Renal cortex interstitium (tissue), 11 donors: ENCODE measurements around the gene FFAR4. TPM values are rescaled to one million over a fixed set of nuclear protein-coding genes. Genes with fewer than 3 reads are reported as not detected.

Source experiments
- DNase-seq, 11 donors: peaks; one replicate each; pipeline ENCODE4 v3.0.0-alpha.2; 2013; ENCODE audit warnings: low read depth in 9 of 11, low spot score in 4 of 11; ENCODE audit errors: extremely low read depth in 1 of 11
- polyA plus RNA-seq, 3 donors: library from polyadenylated mRNA; unstranded; fragments of 120-200 nt; gene quantifications; one replicate each; pipeline ENCODE4 v1.2.1, GENCODE V29; 2013; ENCODE audit not compliant: insufficient read length in 3 of 3

Gene FFAR4
- polyA plus RNA-seq, 3 donors: not detected

DNA sequence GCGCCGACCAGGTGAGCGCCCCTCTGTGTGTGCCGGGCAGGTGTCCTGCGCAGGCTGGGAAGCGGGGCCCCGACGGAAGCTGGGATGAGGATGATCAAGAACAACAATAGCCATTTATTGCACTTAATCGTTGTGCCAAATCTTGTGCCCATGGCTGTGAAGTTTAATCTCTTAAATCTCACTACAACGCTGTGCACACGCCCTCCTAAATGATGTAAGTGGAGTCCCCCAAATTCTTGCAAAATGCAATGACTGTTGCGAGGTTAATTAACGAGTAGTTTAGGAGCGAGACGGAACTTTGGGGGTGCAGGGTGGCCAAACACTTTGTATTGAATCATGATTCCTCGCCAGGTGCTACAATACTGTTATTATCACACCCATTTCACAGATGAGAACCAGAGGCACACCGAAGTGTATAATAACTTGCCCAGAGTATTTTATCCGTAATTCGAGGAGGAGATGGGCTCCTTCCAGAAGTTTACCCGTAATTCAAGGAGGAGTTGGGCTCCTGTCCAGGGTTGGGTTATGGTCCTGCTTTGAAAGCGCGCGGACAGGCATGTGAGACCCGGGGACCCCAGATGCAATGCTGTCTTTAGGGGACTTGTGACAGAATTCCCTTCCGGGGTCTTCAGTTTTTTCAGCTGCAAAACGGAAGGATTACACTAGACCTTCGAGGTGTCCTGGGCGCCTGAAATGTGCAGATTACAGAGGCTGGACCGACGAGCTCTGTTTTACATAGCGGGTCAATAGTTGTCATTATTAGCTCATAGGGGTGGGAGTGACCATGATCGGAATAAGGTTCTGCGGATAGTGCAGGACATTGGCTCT lies 1.0 kb downstream of the FFAR4 start:
- no peak for DNase-seq

DNA sequence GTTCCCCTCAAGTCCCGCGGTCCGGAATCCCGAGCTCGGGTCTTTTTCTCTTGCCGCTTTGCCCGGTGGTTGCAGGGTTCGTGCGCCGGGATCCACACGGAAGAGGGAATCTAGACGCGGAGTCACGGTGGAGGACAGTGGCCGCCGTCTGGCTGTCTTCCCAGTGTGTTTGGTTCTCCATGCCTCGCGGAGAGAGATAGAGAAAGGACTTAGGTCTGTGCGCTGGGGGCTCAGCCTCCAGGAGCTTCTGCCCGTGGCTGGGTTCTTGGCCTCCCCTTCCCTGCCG lies 1.6 kb downstream of the FFAR4 start:
- no peak for DNase-seq

DNA sequence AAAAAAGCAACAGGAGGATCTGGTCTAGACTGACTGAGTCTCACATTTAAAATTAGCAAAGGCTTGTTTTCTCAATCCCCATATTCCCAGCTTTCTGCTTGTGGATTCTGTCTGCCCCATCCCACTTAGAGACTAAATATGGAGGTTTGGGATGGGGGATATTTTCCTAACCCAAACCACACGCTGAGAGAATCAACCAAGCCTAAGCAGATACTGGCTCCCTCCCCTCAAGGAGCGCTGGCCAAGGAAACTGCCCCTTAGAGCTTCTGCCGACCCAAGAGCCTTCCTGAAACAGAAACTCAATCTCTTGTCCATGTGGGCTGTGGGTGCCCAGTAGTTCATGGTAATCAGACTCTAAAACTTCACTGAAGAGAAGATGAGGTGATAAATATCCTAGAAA lies 3.9 kb downstream of the FFAR4 start:
- no peak for DNase-seq

- no peak for DNase-seq
Observed at GRCh38 chr10:93572606-93573005, 6.1 kb downstream of the FFAR4 start.

DNA sequence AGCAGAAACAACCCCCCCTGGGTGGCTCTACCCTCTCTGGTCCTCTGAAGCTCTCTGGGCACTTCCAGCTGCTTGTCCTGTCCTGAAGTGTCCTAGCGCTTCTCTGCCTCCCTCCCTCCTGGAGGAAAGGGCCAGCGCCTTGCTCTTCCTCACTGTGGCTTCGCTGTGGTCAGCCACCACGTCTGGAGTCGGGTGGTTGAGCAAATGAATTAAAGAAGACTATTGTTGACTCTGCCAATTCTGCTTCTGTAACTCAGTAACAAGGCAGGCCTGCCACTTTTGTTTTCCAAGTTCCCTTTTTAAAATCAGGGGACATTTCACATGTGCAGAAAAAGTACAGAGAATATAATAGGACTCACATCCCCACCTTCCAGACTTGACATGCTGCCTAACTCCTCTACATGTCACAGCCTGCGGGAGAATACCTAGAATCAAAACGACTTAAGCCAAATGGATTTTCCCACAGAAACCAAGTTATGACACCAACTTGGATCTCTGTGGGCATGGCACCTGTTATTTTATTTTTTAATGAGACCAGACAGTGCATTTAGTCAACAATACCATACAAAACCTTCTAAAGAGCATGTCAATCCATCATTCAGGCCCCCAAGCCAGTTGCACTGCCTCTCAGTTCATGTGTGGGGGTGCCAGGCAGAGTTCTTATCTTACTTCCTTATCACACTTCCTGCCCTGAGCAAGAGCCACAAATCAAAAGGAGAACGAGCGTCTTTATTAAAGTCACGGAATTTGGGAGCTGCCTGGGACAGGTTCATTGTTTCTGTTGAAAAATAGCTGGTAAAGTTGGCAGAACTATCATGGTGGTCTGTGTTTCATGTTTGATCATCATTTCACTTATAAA lies 6.8 kb downstream of the FFAR4 start:
- DNase-seq: no peak

DNA sequence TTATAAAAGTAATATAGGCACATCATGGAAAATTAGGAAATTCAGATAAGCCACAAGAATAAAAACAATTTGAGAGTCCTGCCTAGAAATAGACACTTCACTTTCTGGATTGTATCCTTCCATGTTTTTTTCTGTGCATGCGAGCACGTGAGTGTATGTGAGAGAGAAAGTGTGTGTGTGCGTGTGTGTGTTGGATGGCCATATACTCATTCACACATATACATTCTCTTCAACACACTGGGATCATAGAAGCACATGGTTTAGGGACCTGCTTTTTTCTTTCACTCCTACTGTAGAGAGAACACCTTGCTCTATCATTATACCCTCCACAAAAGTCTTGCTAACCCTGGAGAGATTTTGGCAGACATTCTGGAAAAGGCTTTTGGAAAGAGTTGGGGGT lies 7.5 kb downstream of the FFAR4 start:
- DNase-seq: no peak

GRCh38 chr10:93576888-93577287 lies 10.4 kb downstream of the FFAR4 start:
- DNase-seq: no peak

GRCh38 chr10:93577565-93577964 lies 11.1 kb downstream of the FFAR4 start:
- no peak for DNase-seq

GRCh38 chr10:93579089-93579488 lies 12.6 kb downstream of the FFAR4 start:
- DNase-seq: no peak

GRCh38 chr10:93579985-93580711 lies 13.7 kb downstream of the FFAR4 start:
- no peak for DNase-seq

- no peak for DNase-seq
Observed at GRCh38 chr10:93580828-93581227, 14.4 kb downstream of the FFAR4 start.

DNA sequence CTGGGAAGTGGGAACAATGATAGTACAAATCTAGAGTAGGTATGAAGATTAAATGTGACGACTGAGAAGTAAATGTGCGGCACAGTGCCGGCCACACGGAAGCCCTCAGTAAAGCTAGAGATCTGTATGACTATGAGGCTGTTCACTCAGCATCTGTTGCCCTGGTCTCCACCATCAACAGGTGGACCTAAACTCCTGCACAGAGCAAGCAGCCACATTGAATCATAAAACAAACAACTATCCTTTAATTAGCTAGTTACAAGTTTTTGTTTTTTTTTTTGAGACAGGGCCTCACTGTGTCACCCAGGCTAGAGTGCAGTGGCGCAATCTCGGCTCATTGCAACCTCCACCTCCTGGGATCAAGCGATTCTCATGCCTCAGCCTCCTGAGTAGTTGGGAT lies 18.0 kb downstream of the FFAR4 start:
- no peak for DNase-seq

GRCh38 chr10:93589648-93590562 lies 23.4 kb downstream of the FFAR4 start:
- no peak for DNase-seq

DNA sequence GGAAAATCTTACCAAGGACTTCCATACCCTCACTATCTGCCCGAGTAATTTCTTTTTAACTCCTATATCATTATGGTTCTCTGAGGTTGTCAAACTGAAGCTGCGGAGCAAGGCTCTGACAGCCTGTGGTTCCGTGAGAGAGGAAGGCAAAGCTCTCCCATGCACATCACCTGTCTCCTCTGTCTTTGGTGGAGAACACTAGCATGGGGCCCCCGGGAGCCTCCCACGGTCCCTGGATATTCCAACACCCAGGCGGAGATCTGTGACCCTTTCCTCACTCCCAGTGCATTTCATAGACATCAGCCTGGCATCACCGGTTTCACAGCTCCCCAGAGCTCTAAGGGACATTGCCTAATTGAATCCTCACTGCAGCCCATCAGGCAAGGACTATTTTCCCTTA lies 24.2 kb downstream of the FFAR4 start:
- DNase-seq: no peak

- no peak for DNase-seq
Observed at GRCh38 chr10:93591065-93591808, 24.8 kb downstream of the FFAR4 start.

DNA sequence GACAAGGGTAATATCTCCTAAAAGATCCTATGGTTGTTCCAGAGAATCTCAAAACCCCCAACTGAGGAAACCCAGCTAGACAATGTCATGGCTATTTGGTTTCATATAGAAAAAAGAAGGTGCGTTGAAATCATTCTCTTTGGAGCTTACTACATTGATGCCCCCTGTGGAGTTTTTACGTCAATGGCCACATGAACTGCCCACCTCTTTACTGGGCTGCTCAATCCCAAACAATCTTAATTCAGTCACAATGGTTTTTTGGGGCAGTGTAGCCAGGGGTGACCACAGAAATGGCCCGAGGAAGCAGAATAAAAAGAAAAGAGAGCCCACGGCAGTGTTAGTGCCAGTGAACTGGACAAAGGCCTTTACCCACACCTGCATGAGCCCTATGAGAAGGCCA lies 26.8 kb downstream of the FFAR4 start:
- no peak for DNase-seq

- no peak for DNase-seq
Observed at GRCh38 chr10:93593749-93594148, 27.3 kb downstream of the FFAR4 start.

GRCh38 chr10:93594518-93594917 lies 28.1 kb downstream of the FFAR4 start:
- no peak for DNase-seq
